Psoas muscle (tissue), 8 donors: ENCODE data around the gene CCNF. TPM values are rescaled to one million over a fixed set of nuclear protein-coding genes. Genes with fewer than 3 reads are reported as not detected.

Source experiments
- ATAC-seq, 4 donors: fragments of 200-7000 bp; cut with Tn5 transposase; one replicate each; pipeline ENCODE4 v1.9.1; 2020; ENCODE audit warnings: moderate library complexity in 3 of 4, mild to moderate bottlenecking in 2 of 4
- DNase-seq, 2 donors: peaks; one replicate each; pipeline ENCODE4 v3.0.0-alpha.2; 2020
- H3K27ac ChIP-seq: fragments of 200-600 bp; one replicate; pipeline ENCODE4 v1.8.0; 2022
- H3K27me3 ChIP-seq, 3 donors: fragments of 200-600 bp in 1 of 3; one replicate each; pipeline versions ENCODE4 v1.6.1 to v1.8.0; 2013 to 2022; ENCODE audit warnings: low read length in 2 of 3, mild to moderate bottlenecking in 2 of 3, moderate library complexity in 1 of 3; ENCODE audit not compliant: insufficient read depth in 3 of 3
- H3K36me3 ChIP-seq, 2 donors: fragments of 200-600 bp in 1 of 2; one replicate each; pipeline versions ENCODE4 v1.6.1 to v1.8.0; 2013 to 2022; ENCODE audit warnings: low read depth in 1 of 2, mild to moderate bottlenecking in 1 of 2, moderate library complexity in 1 of 2; ENCODE audit not compliant: insufficient read depth in 1 of 2
- H3K4me1 ChIP-seq: fragments of 200-600 bp; one replicate; pipeline ENCODE4 v1.8.0; 2022
- H3K4me3 ChIP-seq: fragments of 200-600 bp; one replicate; pipeline ENCODE4 v1.8.0; 2022; ENCODE audit warnings: mild to moderate bottlenecking
- H3K9me3 ChIP-seq: fragments of 200-600 bp; one replicate; pipeline ENCODE4 v1.8.0; 2022
- WGBS, 3 donors: extraction: QIAGEN DNeasy Blood & Tissue Kit; methylation state at CpG; one replicate each; pipeline versions ENCODE4 v1.1.6 to v1.1.7; 2013; 5-methylcytosine and 5-hydroxymethylcytosine counted together
- intact Hi-C, 2 donors: fragments of 100-400 bp; cut with DNase I; formaldehyde crosslinking; loops; one replicate each; pipeline versions ENCODE4 v1.11.0 to v1.14.2; 2022
- polyA plus RNA-seq, 3 donors: library from polyadenylated mRNA; stranded (reverse); fragments of 200-250 nt; gene quantifications; one replicate each; pipeline ENCODE4 v1.2.3, GENCODE V29; 2013
- total RNA-seq, 4 donors: library from RNA; stranded (reverse); fragmentation: NEBNext Ultra II Directional in 2 of 4; extraction: Animal tissue kit (Norgen Biotek cat#: 25700) in 2 of 4; gene quantifications; one replicate each; pipeline versions ENCODE4 v1.2.1 to v1.2.4, GENCODE V29; 2021 to 2023
- TF ChIP-seq, protein P1 (sequence below): fragments of 200-600 bp; IDR thresholded peaks from one replicate; pipeline ENCODE4 v1.8.0; 2022; ENCODE audit warnings: antibody characterized with exemption
- donor health status: healthy with polysubstance abuse.
- donor health status: DM: no; HTN: no; CAD: no; lungs with moderate emphysema.
- donor health status: Bipolar disorder and iron deficiency.
- donor health status: healthy.
- donor health status: DM: yes; HTN: yes; CAD: no.
- donor health status: DM: no; HTN: no; CAD: no.
- donor health status: DM: no; HTN: no; CAD: no.
- donor health status: DM: yes; HTN: yes; CAD: no.

Gene CCNF
- total and polyA plus RNA-seq, 7 donors, result 1.1 to 2.3 (median 1.7) TPM

DNA sequence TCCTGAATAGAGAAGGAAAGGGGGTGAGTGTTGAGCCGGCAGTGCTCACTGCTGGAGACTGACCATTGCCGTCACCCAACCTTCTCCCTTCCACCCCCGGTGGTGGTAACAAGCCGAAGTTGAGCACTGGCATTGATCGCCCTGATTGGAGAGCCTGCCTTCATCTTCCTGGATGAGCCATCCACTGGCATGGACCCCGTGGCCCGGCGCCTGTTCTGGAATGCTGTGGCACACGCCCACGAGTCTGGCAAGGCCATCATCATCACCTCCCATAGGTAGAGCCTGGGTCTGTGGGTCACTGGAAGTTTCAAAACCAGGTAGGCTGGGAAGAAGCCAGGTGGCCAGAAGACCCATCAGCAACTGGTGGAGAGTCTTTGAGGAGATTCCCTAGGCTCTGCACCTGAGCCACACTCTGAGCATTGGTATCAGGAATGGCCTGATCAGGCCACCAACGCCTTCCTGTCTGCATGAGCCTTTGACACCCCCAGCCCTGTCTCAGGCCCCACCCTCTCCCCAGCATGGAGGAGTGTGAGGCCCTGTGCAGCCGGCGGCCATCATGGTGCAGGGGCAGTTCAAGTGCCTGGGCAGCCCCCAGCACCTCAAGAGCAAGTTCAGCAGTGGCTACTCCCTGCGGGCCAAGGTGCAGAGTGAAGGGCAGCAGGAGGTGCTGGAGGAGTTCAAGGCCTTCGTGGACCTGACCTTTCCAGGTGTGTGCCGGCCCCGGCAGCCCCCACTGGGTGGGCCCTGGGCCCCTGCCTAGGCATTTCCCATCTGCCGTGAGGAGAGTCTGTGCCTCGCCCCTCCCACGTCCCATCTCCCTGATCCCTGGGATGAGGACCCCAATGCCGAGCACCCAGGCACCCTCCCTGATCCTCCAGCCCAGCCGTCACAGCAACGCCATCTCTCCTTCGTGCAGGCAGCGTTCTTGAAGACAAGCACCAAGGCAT is 4.9 kb upstream of the CCNF start:
- H3K27me3 ChIP-seq, result no peaks in the 10 kb centered on the region
- H3K4me1 ChIP-seq, result peaks cover 4% of the 10 kb centered on the region
- intact Hi-C loops, result loop anchor here (5.0 kb wide), 2 partner anchors 78 to 82 kb away; partner anchors contain the start of gene ABCA3 (in 2 of the 2)
- H3K36me3 ChIP-seq, result no peaks in the 10 kb centered on the region
- DNase-seq, result no peak
- no peak overlapping the region for H3K4me3 ChIP-seq
- WGBS, 3 donors, result 83 to 87% (median 87%) methylated on average over 24 to 25 of the region's 25 CpGs
- H3K9me3 ChIP-seq, result no peaks in the 10 kb centered on the region
- TF ChIP-seq, protein P1, sequence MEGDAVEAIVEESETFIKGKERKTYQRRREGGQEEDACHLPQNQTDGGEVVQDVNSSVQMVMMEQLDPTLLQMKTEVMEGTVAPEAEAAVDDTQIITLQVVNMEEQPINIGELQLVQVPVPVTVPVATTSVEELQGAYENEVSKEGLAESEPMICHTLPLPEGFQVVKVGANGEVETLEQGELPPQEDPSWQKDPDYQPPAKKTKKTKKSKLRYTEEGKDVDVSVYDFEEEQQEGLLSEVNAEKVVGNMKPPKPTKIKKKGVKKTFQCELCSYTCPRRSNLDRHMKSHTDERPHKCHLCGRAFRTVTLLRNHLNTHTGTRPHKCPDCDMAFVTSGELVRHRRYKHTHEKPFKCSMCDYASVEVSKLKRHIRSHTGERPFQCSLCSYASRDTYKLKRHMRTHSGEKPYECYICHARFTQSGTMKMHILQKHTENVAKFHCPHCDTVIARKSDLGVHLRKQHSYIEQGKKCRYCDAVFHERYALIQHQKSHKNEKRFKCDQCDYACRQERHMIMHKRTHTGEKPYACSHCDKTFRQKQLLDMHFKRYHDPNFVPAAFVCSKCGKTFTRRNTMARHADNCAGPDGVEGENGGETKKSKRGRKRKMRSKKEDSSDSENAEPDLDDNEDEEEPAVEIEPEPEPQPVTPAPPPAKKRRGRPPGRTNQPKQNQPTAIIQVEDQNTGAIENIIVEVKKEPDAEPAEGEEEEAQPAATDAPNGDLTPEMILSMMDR, result no peak
- no peak for ATAC-seq
- no peak overlapping the region for H3K27ac ChIP-seq

DNA sequence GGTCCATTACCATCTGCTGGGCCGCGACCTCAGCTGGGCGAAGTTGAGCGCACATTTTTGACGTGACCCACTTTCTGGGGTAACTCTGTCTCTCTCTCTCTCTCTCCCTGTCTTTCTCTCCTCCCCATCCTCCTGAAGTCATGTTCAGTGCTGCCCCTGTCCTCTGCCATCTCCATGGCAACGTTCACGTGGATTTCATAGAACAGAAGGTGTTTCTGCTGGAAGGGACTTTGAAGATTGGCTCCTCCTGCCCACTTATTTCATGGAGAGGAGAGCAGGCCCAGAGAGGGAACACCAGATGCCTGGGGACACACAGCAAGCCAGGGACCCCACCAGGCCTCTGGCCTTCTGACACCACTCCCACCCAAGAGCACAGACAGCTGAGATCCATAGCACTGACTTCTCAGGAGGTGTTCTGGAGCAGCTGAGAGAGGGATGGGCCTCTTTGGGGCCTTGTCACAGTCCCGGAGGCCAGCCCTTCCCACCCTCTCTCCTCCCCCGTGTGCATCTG is 4.2 kb upstream of the CCNF start:
- intact Hi-C loops, result loop anchor here (5.0 kb wide), 2 partner anchors 77 to 83 kb away; partner anchors contain the start of gene ABCA3 (in 2 of the 2)
- TF ChIP-seq, protein P1, result no peak
- Histone ChIP-seq H3K4me1 (peaks cover 6% of the 10 kb centered on the region), H3K4me3 (no peak overlapping the region), H3K9me3 (no peaks in the 10 kb centered on the region), H3K27me3 (no peaks in the 10 kb centered on the region), H3K36me3 (no peaks in the 10 kb centered on the region), H3K27ac (no peak overlapping the region)
- no peak for DNase-seq
- 82 to 83% (median 83%) methylated on average over 9 of the region's 9 CpGs for WGBS, 3 donors
- no peak for ATAC-seq

DNA sequence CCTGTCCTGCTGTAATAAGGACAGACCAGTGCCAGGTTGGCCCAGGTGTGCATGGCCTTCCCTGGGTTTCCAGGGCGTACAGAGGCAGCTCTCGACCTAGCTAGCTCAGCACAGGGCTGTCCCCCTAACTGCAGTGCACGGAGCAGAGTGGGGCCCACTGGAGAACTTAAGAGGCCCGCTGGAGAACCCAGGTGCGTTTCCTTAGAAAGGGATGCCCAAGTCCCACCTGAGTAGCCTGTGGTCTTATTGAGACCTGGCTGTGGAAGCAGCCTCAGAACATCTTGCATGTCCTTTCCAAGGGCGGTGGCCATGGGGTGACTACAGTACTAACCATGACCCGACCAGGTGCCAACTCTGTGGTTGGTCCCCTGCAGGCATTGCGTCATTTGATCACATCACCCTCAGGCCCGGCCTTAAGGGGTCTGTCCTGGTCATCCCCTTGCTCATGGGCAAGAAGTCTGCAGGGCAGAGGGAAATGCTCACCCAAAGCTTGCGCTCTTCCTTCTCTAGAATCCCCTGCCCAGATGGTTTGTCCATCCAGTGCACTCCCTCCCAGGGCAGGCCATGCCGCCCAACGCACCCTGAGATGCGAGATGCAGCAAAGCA is 3.3 kb upstream of the CCNF start:
- TF ChIP-seq, protein P1, result no peak
- no peak for ATAC-seq
- Histone ChIP-seq H3K36me3 (no peaks in the 10 kb centered on the region), H3K9me3 (no peaks in the 10 kb centered on the region), H3K27ac (no peak overlapping the region), H3K4me1 (peaks cover 8% of the 10 kb centered on the region), H3K4me3 (no peak overlapping the region), H3K27me3 (no peaks in the 10 kb centered on the region)
- no peak for DNase-seq
- 89 to 93% (median 90%) methylated on average over 13 of the region's 13 CpGs for WGBS, 3 donors
- intact Hi-C loops, result loop anchor here (5.0 kb wide), 2 partner anchors 76 to 84 kb away; partner anchors contain the start of gene ABCA3 (in 2 of the 2)

DNA sequence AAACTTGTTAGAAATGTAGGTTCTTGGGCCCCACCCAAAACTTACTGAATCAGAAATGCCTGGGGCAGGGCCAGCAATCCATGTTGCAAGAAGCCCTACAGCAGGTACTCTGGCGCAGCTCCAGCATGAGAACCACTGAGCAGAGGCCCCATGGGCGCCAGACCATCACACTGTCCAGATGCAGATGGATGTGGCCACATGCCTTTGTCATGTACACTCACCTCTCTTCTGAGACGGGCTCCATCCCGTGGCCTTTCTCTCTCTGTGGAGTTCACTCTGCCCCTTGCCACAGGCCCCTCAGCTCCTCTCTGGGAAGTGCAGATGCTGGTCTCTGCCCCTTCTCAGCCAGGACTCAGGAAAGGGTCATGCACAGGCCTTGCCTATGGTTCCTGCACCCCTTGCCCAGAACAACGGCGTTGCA is 2.3 kb upstream of the CCNF start:
- ATAC-seq (no peak), DNase-seq (no peak)
- WGBS, 3 donors, result 86 to 93% (median 92%) methylated on average over 6 of the region's 6 CpGs
- H3K36me3 ChIP-seq, result no peaks in the 10 kb centered on the region
- intact Hi-C loops, result loop anchor here (5.0 kb wide), 2 partner anchors 75 to 85 kb away; partner anchors contain the start of gene ABCA3 (in 2 of the 2)
- H3K27me3 ChIP-seq, result no peaks in the 10 kb centered on the region
- TF ChIP-seq, protein P1, result no peak
- H3K27ac ChIP-seq, result no peak overlapping the region
- H3K4me1 ChIP-seq, result peaks cover 8% of the 10 kb centered on the region
- H3K4me3 ChIP-seq, result no peak overlapping the region
- H3K9me3 ChIP-seq, result no peaks in the 10 kb centered on the region
